Loucy (cell line): ENCODE results near the gene FAXDC2.

ENCODE experiments used
- H2AFZ ChIP-seq: fragments of 200-600 bp; sonication (generic); 2 replicates; pipeline ENCODE4 v1.6.0; 2016; ENCODE audit warnings: antibody characterized with exemption, mild to moderate bottlenecking, low read length, moderate library complexity
- H3F3A ChIP-seq: fragments of 200-600 bp; 2 replicates; pipeline ENCODE4 v1.6.0; 2016; ENCODE audit warnings: antibody characterized with exemption, low read depth, mild to moderate bottlenecking
- H3K27me3 ChIP-seq: fragments of 200-600 bp; sonication (generic); 2 replicates; pipeline ENCODE4 v1.6.1; 2014; ENCODE audit warnings: low read length, mild to moderate bottlenecking; ENCODE audit not compliant: insufficient read depth, poor library complexity, severe bottlenecking
- H3K36me3 ChIP-seq: fragments of 200-600 bp; sonication (generic); 2 replicates; pipeline ENCODE4 v1.6.1; 2016; ENCODE audit warnings: low read length; ENCODE audit not compliant: insufficient read depth
- H3K4me1 ChIP-seq: fragments of 200-600 bp; sonication (generic); 2 replicates; pipeline ENCODE4 v1.5.1; 2014; ENCODE audit warnings: low read length, mild to moderate bottlenecking; ENCODE audit not compliant: insufficient read depth, poor library complexity, severe bottlenecking
- H3K4me2 ChIP-seq: fragments of 200-600 bp; sonication (generic); 2 replicates; pipeline ENCODE4 v1.6.0; 2014; ENCODE audit warnings: antibody characterized with exemption, low read length, low read depth, mild to moderate bottlenecking; ENCODE audit not compliant: poor library complexity, severe bottlenecking
- H3K4me3 ChIP-seq: fragments of 200-600 bp; sonication (generic); 2 replicates; pipeline ENCODE4 v1.5.1; 2014; ENCODE audit warnings: low read length, mild to moderate bottlenecking, mixed read lengths; ENCODE audit not compliant: poor library complexity, severe bottlenecking
- H3K79me2 ChIP-seq: fragments of 200-600 bp; sonication (generic); 2 replicates; pipeline ENCODE4 v1.6.1; 2014; ENCODE audit warnings: low read length; ENCODE audit not compliant: insufficient read depth
- H3K9ac ChIP-seq: fragments of 200-600 bp; sonication (generic); 2 replicates; pipeline ENCODE4 v1.6.0; 2014; ENCODE audit warnings: mild to moderate bottlenecking, low read depth, low read length, moderate library complexity; ENCODE audit not compliant: poor library complexity, severe bottlenecking
- H3K9me2 ChIP-seq: fragments of 200-600 bp; sonication (generic); replicated peaks from 2 replicates; pipeline ENCODE4 v1.6.1; 2016; ENCODE audit warnings: low read depth, low read length, mixed read lengths
- H3K9me3 ChIP-seq: fragments of 200-600 bp; sonication (generic); 2 replicates; pipeline ENCODE4 v1.6.1; 2014; ENCODE audit warnings: mild to moderate bottlenecking, antibody characterized with exemption, low read length, low read depth; ENCODE audit not compliant: insufficient read depth
- H4K20me1 ChIP-seq: fragments of 200-600 bp; sonication (generic); 2 replicates; pipeline ENCODE4 v1.6.0; 2014; ENCODE audit warnings: antibody characterized with exemption, low read length, mild to moderate bottlenecking; ENCODE audit not compliant: insufficient read depth, poor library complexity, severe bottlenecking
- CTCF ChIP-seq: fragments of 200-600 bp; sonication (generic); conservative IDR thresholded peaks from 2 replicates; pipeline ENCODE4 v1.5.1; 2014; ENCODE audit warnings: mild to moderate bottlenecking, antibody characterized with exemption, low read length
- EZH2phosphoT487 ChIP-seq: fragments of 200-600 bp; IDR thresholded peaks from 2 replicates; pipeline ENCODE4 v1.6.1; 2018; ENCODE audit warnings: antibody characterized with exemption, mild to moderate bottlenecking, moderate library complexity, borderline replicate concordance

FAXDC2 gene

DNA sequence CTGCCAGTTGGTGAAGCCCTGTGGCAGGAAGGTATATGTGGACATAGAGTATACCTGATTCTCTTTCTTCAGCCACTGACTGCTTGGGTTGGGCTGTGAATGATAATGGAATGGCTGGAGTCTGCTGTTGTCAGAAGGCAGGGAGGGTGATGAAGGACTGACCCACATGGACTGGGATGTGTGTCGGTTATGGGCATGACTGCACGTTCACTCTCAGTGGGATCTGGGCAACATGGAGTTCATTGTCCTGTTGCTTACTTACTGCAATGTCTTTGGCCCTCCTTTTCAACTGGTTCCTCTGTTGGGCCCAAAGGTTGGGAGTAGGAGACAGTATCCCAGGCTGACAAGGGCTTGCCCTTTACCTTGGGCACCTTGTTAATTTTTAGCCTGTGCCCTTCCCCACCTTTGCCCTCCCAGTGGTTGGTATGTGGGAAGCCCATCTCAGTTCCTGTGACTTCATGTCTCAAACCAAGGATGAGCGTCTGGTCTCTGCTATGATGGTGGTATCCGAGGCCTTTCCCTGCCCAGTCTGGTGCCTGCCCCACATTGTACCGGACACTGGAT lies 34.6 kb downstream of the FAXDC2 start:
- no peaks in the 10 kb centered on the region for H3K9me3 ChIP-seq
- peaks cover 53% of the 10 kb centered on the region; the same call in 1 of the 2 replicates for H3K36me3 ChIP-seq
- no peaks in the 10 kb centered on the region for H3K27me3 ChIP-seq
- no peak overlapping the region for H3K4me3 ChIP-seq
- H4K20me1 ChIP-seq, result no peaks in the 10 kb centered on the region
- H3K4me1 ChIP-seq, result no peaks in the 10 kb centered on the region
- no peak overlapping the region for H3K9ac ChIP-seq
- H3K79me2 ChIP-seq, result no peaks in the 10 kb centered on the region
- H3F3A ChIP-seq, result no peaks in the 10 kb centered on the region
- no peaks in the 10 kb centered on the region for H3K9me2 ChIP-seq
- TF ChIP-seq CTCF (no peak), EZH2phosphoT487 (no peak)
- no peak overlapping the region for H3K4me2 ChIP-seq
- H2AFZ ChIP-seq, result no peak overlapping the region

- no peaks in the 10 kb centered on the region for H3F3A ChIP-seq
- no peaks in the 10 kb centered on the region for H3K4me1 ChIP-seq
- no peaks in the 10 kb centered on the region for H3K79me2 ChIP-seq
- no peaks in the 10 kb centered on the region for H3K9me3 ChIP-seq
- no peaks in the 10 kb centered on the region for H3K27me3 ChIP-seq
- no peak overlapping the region for H3K4me3 ChIP-seq
- H3K36me3 ChIP-seq, result peaks cover 55% of the 10 kb centered on the region; the same call in 1 of the 2 replicates
- TF ChIP-seq CTCF (no peak), EZH2phosphoT487 (no peak)
- H3K9ac ChIP-seq, result no peak overlapping the region
- no peak overlapping the region for H2AFZ ChIP-seq
- H3K4me2 ChIP-seq, result no peak overlapping the region
- no peaks in the 10 kb centered on the region for H4K20me1 ChIP-seq
- no peaks in the 10 kb centered on the region for H3K9me2 ChIP-seq
Observed at GRCh38 chr5:154815025-154815424, 35.4 kb downstream of the FAXDC2 start.

DNA sequence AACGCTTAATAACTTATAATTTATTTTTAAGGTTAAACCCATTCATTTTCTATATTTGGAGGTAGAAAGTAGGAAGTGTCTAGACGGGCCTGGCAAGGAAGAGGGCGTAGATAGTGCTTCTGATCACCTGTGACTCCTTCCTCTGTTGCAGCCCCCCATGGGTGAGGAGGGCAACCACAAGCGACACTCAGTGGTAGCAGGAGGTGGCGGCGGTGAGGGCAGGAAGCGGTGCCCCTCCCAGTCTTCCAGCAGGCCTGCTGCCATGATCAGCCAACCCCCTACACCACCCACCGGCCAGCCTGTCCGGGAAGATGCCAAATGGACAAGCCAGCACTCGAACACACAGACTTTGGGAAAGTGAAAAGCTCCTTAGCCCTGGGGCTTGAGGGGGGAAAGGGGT lies 36.7 kb downstream of the FAXDC2 start:
- H3K9me3 ChIP-seq, result no peaks in the 10 kb centered on the region
- peaks cover 59% of the 10 kb centered on the region; the same call in 1 of the 2 replicates for H3K36me3 ChIP-seq
- no peak overlapping the region for H3K4me2 ChIP-seq
- no peaks in the 10 kb centered on the region for H4K20me1 ChIP-seq
- no peaks in the 10 kb centered on the region for H3K9me2 ChIP-seq
- no peaks in the 10 kb centered on the region for H3K27me3 ChIP-seq
- no peaks in the 10 kb centered on the region for H3K4me1 ChIP-seq
- no peaks in the 10 kb centered on the region for H3F3A ChIP-seq
- no peaks in the 10 kb centered on the region for H3K79me2 ChIP-seq
- TF ChIP-seq EZH2phosphoT487 (no peak), CTCF (no peak)
- no peak overlapping the region for H3K4me3 ChIP-seq
- H2AFZ ChIP-seq, result no peak overlapping the region
- H3K9ac ChIP-seq, result no peak overlapping the region
